ENCODE data around the gene SH3TC1. TPM values are rescaled to one million over a fixed set of nuclear protein-coding genes. Genes with fewer than 3 reads are reported as not detected.

SH3TC1 gene
- total RNA-seq, 1 donor from 2014 or later, result 14.8 TPM

DNA sequence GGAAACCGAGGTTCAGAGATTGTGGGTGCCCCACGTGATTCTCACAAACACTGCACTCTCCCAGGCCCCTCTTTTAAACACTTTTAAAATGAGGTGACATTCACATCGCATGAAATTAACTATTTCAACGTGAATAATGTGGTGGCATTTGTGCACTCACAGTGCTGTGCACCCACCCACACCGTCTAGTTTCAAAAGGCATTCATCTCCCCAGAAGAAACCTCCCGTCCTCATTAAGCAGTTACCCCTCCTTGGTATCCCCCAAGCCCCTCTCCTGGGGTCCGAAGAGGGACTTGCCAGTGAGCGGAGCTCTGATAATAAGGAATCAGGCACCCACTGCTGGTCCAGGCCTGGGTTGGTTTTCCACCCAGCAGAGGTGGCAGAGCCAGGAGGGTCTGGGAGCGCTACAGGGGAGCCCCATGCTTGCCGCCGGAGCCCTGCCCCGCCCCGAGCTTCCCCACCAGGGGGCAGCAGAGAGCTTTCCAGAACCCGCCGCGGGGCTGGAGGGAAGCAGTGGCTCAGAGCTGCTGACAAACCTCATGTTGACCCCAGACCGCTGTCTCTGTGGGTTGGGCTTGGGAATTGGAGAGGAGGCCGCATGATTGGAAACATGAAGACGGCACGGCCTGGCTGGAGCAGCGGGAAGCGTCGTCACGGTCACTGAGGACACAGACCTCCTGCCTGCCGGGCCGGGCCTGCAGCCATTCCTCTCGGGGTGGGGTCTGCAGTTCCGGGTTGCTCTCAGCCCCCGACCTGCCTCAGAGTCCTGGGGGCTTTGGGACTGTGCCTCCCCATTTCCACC lies 43.0 kb downstream of the SH3TC1 start:
- intact Hi-C loops (cut with micrococcal nuclease), result loop anchor here (1.0 to 10.0 kb wide), 2 partner anchors 161 to 353 kb away; partner anchors contain the start of gene CPZ

DNA sequence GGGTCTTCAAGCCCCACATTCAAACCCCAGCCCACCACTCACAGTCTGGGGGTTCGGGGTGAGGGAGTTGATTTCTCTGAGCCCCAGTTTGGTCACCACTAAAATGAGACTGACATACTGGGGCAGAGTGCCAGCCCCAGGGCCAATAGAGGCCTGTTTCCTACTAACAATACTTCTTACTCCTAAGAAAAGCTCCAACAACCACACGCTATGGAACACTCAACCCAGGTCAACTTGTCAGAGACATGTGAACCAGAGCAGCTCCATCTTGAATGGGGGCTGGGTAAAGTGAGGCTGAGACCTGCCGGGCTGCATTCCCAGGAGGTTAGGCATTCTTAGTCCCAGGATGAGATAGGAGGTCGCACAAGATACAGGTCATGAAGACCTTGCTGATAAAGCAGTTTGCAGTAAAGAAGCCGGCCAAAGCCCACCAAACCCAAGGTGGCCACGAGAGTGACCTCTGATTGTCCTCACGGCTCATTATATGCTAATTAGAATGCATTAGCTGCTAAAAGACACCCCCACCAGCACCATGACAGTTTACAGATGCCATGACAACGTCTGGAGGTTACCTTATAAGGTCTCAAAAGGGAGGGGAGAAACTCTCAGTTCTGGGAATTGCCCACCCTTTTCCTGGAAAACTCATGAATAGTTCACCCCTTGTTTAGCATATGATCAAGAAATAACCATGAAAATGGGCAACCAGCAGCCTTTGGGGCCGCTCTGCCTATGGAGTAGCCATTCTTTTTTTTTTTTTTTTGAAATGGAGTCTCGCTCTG lies 43.9 kb downstream of the SH3TC1 start:
- intact Hi-C loops (cut with micrococcal nuclease), result loop anchor here (1.0 to 10.0 kb wide), 2 partner anchors 160 to 352 kb away; partner anchors contain the start of gene CPZ

DNA sequence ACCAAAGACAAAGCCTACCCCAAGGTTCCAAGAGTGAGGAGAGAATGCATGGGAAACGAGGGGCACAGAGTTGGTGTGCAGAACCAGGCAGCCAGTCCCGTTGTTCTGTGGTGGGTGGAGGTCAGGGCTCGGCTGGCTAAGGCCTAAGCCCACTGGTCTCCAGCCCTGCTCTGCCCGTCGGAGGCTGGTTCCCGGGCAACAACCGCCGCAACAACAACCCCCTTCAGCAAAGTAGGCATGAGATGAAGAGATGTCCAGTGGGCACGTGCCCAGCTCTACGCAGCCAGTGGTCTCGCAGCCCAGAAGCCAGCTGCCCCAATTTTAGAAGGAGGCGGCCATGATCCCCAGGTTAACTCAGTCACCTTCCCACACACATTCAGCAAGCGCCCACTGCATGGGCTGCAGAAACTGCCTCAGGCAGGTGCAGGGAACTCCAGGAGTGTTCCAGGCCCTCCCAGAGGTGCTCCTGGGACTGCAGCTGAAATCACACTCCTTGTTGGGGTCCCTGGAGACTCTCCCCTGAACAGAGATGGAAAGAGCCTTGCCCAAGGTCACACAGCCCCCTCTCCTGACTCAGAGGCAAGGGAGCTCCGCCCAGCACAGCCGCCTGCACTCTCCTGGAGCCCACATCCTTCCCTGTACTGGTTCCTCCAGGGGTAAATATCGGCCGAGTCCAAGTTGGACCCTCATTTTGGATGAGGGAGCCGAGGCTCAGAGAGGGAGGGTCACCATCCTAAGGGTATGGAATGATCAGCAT lies 45.1 kb downstream of the SH3TC1 start:
- intact Hi-C loops (cut with micrococcal nuclease), result loop anchor here (10.0 kb wide), 1 partner anchor 351 kb away; the partner anchor contains the start of gene CPZ

DNA sequence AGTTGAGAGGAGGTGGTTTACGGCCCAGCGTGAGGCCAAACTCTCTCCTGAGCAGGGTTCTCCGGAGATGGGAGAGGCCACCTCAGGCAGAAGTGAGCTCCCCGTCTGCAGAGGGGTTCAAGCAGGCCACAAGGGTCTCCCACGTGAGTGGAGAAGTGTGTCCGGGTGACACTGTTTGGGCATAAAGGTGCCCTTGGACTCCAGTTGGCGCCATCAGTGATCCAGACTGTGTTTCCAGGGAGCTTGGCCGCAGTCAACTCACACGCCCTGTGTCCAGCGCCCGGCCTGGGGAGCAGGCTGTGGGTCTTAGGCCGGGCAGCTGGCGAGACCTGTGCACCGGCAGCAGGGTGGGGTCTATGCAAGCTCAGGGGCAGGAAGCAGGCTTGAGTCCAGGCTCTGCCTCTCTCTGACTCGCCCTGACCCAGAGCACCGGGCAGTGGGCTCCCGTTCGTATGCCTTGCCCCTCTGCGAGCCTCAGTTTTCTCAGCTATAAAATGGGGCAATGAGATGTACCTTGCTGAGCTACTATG lies 45.9 kb downstream of the SH3TC1 start:
- intact Hi-C loops (cut with micrococcal nuclease), result loop anchor here (10.0 kb wide), 1 partner anchor 350 kb away; the partner anchor contains the start of gene CPZ

- intact Hi-C loops (cut with micrococcal nuclease), result loop anchor here (10.0 kb wide), 1 partner anchor 349 kb away; the partner anchor contains the start of gene CPZ
Observed at GRCh38 chr4:8245884-8246833, 47.1 kb downstream of the SH3TC1 start.

DNA sequence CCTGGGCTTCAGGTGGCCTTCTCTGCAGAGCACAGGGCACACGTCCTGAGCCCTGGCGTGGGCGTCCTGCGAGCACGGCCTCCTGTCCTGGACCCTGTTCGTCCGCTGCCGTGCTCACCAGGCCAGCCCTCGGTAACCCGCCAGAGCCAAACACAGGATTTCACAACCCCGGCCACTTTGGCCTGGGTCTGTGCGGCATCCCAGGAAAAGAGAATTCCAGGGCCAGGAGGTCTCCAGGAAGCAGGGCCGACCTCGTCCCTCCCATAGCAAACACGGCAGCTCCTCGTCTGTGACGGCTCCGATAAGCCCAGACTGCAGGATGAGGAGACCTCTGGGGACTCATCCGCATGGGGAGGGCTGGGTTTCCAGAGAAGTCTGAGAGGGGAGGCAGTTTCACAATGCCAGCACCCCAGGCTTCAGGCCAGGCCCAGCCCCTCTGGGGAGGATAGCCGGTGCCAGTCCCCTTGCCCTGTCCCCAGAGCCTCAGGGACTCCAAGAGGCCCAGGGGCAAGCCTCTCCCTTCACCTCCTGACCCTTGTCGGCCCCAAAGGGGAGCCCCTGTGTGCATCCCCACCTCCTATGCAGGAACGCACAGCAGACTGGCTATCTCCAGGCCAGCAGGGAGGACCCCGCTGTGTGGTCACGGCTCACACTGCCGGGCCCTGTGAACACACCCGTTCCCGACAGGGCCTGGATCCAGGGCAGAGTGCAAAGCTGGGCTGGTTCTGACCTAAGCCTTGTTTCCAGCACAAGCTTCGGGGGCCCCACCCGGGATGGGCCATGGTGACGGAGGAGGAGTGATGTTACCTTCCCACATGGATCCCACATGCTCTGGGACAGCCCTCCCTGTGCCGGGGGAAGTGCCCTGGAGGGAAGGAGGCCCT lies 48.2 kb downstream of the SH3TC1 start:
- intact Hi-C loops (cut with micrococcal nuclease), result loop anchor here (10.0 kb wide), 1 partner anchor 348 kb away; the partner anchor contains the start of gene CPZ

DNA sequence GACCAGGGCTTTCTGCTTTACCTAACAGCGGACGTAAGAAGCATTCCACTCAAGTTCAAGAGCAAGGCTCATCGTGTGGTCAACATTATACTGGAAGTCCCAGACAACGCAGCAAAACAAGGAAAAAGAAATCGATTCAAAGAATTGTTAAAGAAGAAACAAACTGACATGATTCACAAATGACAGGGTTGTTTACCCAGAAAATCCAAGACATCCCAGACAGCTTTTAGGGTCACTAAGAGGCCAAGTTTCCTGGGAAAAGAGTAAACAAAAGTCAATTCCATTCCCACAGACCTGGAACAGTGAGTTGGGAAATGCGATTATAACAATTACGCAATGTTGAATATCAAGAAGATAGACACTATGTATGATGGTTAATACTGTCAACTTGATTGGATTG lies 49.0 kb downstream of the SH3TC1 start:
- intact Hi-C loops (cut with micrococcal nuclease), result loop anchor here (10.0 kb wide), 1 partner anchor 347 kb away; the partner anchor contains the start of gene CPZ

- intact Hi-C loops (cut with micrococcal nuclease), result no loop called here
Observed at GRCh38 chr4:8250227-8250626, 51.1 kb downstream of the SH3TC1 start.

DNA sequence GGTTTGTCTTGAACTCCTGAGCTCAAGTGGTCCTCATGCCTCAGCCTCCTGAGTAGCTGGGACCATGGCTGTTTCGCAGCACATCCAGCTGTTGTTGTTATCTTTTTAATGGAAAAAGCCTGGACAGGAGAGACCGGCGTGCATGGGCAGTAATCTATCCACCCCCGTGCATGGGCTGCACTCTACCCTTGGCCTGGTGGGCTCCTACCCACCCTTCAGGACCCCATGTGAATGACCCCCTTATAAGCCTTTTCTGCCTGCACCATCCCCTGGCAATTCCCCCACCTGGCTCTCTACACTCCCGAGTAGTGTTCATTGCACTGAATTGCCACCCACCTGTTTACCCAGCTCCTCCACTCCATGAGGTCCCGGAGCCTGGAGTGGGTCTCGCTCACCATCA lies 51.5 kb downstream of the SH3TC1 start:
- intact Hi-C loops (cut with micrococcal nuclease), result no loop called here

DNA sequence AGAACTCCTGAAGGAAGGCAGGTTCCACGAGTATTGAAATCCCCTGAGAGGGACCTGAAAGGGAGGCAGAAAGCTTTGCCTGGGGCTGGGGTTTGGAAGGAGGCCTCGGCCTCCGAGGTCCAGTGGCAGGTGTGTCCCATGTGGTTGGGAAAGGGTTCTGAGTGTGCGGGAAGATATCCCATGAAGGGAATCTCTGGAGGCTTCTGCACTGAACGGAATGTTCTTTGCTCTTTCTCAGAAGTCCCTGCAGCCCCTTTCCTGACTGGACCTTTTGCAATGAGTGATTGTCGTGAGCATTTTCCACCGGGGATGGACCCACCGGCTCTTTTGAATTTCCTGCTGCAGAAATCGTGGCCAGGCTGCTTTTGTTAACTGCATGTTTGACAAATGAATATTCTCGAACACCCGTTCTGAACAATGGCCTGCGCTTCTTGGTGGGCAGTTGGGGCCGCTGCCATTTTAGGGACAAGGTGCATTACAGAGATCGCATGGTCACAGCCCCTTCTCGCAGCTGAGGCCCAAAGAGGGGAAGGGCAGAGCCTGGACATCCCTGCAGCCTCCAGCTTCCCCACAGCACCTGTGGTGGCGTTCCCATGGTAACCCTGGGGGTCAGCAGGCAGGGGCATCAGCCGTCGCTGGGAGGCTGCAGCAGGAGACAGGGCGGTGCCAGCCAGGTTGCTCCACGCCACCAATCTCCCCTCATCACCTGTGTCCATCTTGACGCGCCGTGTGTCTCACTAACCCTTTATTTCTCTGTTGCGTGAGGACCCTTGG lies 52.2 kb downstream of the SH3TC1 start:
- intact Hi-C loops (cut with micrococcal nuclease), result no loop called here

DNA sequence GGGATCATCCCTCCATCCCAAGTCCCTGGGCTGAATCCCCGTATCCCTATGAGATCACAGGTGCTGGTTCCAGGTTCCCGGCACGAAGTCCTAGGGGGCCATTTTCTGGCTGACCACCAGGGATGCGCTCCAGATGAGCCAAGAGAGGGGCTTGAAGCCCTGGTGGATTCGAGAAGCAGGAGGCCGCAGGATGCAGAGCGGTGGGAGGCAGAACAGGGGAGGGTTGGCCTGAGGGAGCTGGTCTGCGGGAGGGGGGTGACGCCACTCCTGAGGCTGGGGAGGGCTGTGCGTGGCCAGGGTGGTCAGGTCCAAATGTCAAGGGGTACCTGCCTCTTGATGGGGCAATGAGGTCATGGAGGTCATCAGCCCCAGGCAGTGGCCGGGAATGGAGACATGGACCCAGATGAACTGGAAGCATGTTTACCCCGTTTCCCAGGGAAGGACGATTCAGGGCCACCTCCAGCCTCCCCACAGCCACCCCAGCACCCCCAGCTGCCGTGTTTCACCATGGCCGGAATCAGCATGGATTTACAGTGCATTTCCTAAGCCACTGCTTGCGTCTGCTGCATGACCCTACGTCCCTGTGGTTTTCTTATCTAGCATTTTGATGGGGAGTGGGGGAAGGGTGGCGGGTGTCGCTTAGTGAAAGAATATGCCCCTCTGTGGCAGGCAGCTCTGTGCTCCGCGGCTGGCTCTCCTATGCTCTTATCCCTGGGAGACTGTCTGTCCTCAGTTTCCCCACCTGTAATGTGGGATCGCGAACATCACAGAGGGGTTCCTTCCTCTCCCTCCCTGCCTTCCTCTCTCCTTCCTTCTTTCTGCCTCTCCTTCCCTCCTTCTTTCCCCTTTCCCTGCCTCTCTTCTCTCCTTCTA lies 53.4 kb downstream of the SH3TC1 start:
- intact Hi-C loops (cut with micrococcal nuclease), result no loop called here

- intact Hi-C loops (cut with micrococcal nuclease), result no loop called here
Observed at GRCh38 chr4:8254076-8254475, 55.0 kb downstream of the SH3TC1 start.

- intact Hi-C loops (cut with micrococcal nuclease), result no loop called here
Observed at GRCh38 chr4:8255698-8256441, 56.8 kb downstream of the SH3TC1 start.

- intact Hi-C loops (cut with micrococcal nuclease), result no loop called here
Observed at GRCh38 chr4:8257854-8258253, 58.8 kb downstream of the SH3TC1 start.

- intact Hi-C loops (cut with micrococcal nuclease), result no loop called here
Observed at GRCh38 chr4:8258552-8259212, 59.6 kb downstream of the SH3TC1 start.

All from T-helper 2 cell treated with Interferon-gamma antibody and Interleukin-4, amounts not matched to agents 100 ng/mL and 5 ng/mL, for 36 hours (primary cell).